Naive thymus-derived CD4-positive, alpha-beta T cell (primary cell): Measurements from ENCODE around the gene CLTCL1. TPM values are rescaled to one million over a fixed set of nuclear protein-coding genes. Genes with fewer than 3 reads are reported as not detected.
A peak's percentile ranks its signal among the peaks of the same experiment; 100 is the strongest.

Experiments
- ATAC-seq: fragments of 150-1000 bp; cut with Tn5 transposase; 2 replicates; pipeline ENCODE4 v1.10.0; 2021; ENCODE audit warnings: mild to moderate bottlenecking, moderate library complexity
- CTCF ChIA-PET: fragments of 350-600 bp; sonication (Branson Sonifier 250); formaldehyde crosslinking; loops from one replicate; lab custom pipeline; 2021; ENCODE audit warnings: antibody characterized with exemption; lab: Charles Lee
- POLR2A ChIA-PET: fragments of 350-600 bp; sonication (Branson Sonifier 250); formaldehyde crosslinking; loops from one replicate; lab custom pipeline; 2021; ENCODE audit warnings: antibody characterized with exemption, inconsistent platforms; lab: Charles Lee
- DNase-seq, 9 donors: peaks; one replicate each; pipeline versions ENCODE4 v3.0.0 to v3.0.0-alpha.2; 2020 to 2022; ENCODE audit warnings: mixed read lengths in 1 of 9
- H3K27ac ChIP-seq: one replicate; pipeline ENCODE4 v1.7.0; 2013; ENCODE audit warnings: mild to moderate bottlenecking, low read depth, low read length, moderate library complexity
- H3K27me3 ChIP-seq, 2 donors: one replicate each; pipeline ENCODE4 v1.7.0; 2013; ENCODE audit warnings: low read length in 2 of 2, mild to moderate bottlenecking in 2 of 2, moderate library complexity in 2 of 2; ENCODE audit not compliant: control insufficient read depth in 2 of 2, insufficient read depth in 2 of 2
- H3K36me3 ChIP-seq, 3 experiments: 1 replicate in 2 of 3; 2 replicates in 1 of 3; pipeline ENCODE4 v1.7.0; 2013; ENCODE audit warnings: low read length in 3 of 3, mild to moderate bottlenecking in 3 of 3, moderate library complexity in 1 of 3; ENCODE audit not compliant: insufficient read depth in 3 of 3, control insufficient read depth in 2 of 3
- H3K4me1 ChIP-seq, 2 donors: one replicate each; pipeline ENCODE4 v1.7.0; 2013; ENCODE audit warnings: low read length in 2 of 2, mild to moderate bottlenecking in 2 of 2, moderate library complexity in 1 of 2; ENCODE audit not compliant: control insufficient read depth in 2 of 2, insufficient read depth in 2 of 2
- H3K4me3 ChIP-seq: 2 replicates; pipeline ENCODE4 v1.7.0; 2013; ENCODE audit warnings: mild to moderate bottlenecking, low read length
- H3K9me3 ChIP-seq, 3 experiments: 1 replicate in 2 of 3; 2 replicates in 1 of 3; pipeline ENCODE4 v1.7.0; 2013; ENCODE audit warnings: low read length in 3 of 3; ENCODE audit not compliant: control insufficient read depth in 2 of 3
- H3K27ac Mint-ChIP-seq, 9 donors: one replicate each; pipeline ENCODE4 v1.8.0; 2020 to 2022; ENCODE audit warnings: mixed read lengths in 9 of 9, mild to moderate bottlenecking in 8 of 9, moderate library complexity in 5 of 9, inconsistent platforms in 2 of 9
- H3K27me3 Mint-ChIP-seq, 5 donors: one replicate each; pipeline ENCODE4 v1.8.0; 2021 to 2022; ENCODE audit warnings: mixed read lengths in 5 of 5, mild to moderate bottlenecking in 1 of 5
- H3K36me3 Mint-ChIP-seq, 5 donors: one replicate each; pipeline ENCODE4 v1.8.0; 2020 to 2022; ENCODE audit warnings: mixed read lengths in 5 of 5, mild to moderate bottlenecking in 3 of 5, inconsistent platforms in 1 of 5
- H3K4me1 Mint-ChIP-seq, 7 donors: one replicate each; pipeline ENCODE4 v1.8.0; 2020 to 2022; ENCODE audit warnings: mixed read lengths in 7 of 7, mild to moderate bottlenecking in 3 of 7, inconsistent platforms in 1 of 7
- H3K4me3 Mint-ChIP-seq, 10 donors: one replicate each; pipeline ENCODE4 v1.8.0; 2020 to 2022; ENCODE audit warnings: mild to moderate bottlenecking in 10 of 10, mixed read lengths in 10 of 10, moderate library complexity in 6 of 10, inconsistent platforms in 2 of 10
- H3K9me3 Mint-ChIP-seq, 11 donors: one replicate each; pipeline ENCODE4 v1.8.0; 2020 to 2022; ENCODE audit warnings: mixed read lengths in 11 of 11, mild to moderate bottlenecking in 4 of 11, inconsistent platforms in 1 of 11, moderate library complexity in 1 of 11
- intact Hi-C, 2 donors: fragments of 100-400 bp; cut with micrococcal nuclease; formaldehyde crosslinking; loops; one replicate each; pipeline ENCODE4 v1.15.1; 2023
- polyA plus RNA-seq, 2 donors: library from polyadenylated mRNA; unstranded; fragments of 300-500 nt; fragmentation: Illumina TruSeq; gene quantifications; one replicate each; pipeline ENCODE4 v1.2.3, GENCODE V29; 2021
- total RNA-seq, 6 experiments: library from RNA in 5 of 6; stranded (reverse) in 5 of 6; gene quantifications; 1 replicate in 5 of 6; 2 replicates in 1 of 6; pipeline ENCODE4 v1.2.3 and lab custom pipeline; 2021 to 2026

CLTCL1 gene
- total and polyA plus RNA-seq, 7 experiments from 2014 or later = 0.22 to 3.1 (median 1.2) TPM

DNA sequence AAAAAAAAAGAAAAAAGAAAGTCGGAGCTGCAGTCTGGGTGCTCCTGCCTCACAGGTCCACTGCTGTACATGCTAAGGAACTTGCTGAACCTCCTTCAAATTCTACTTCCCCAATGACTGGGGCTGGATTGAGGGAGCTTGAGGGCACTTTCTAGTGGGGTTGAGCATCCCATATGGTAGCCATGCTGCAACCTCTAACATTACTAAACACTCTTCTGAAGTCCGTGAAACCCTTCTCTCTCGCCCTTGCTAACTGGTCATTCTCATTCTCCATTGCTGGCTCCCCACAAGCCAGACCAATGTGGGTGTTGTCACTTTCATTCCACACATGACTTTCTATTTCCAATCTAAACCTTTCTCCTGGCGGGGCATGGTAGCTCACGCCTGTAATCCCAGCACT lies 148.3 kb downstream of the CLTCL1 start:
- peak overlapping the region in 3 of 9 donors; percentile 8 to 97 (median 59) for H3K27ac Mint-ChIP-seq
- POLR2A ChIA-PET = interaction anchor here (1.0 to 2.1 kb wide), 3 partner anchors 28 to 35 kb away, joined by 3 to 5 read pairs (median 4); no protein-coding TSS in a partner anchor

GRCh38 chr22:19142394-19142793 lies 149.1 kb downstream of the CLTCL1 start:
- intact Hi-C loops = loop anchor here in 1 of 2 donors (10.0 kb wide), 2 partner anchors 452 to 972 kb away; partner anchors contain the start of genes RANBP1 and TRMT2A
- H3K36me3 ChIP-seq = peaks cover 4 to 56% (median 5%) of the 10 kb centered on the region in 3 experiments
- DNase-seq (no peak), ATAC-seq (no peak)
- Mint-ChIP-seq H3K36me3 (peaks cover 0 to 14% (median 9%) of the 10 kb centered on the region in 5 donors), H3K9me3 (no peaks in the 10 kb centered on the region), H3K27me3 (peaks cover 2 to 18% (median 6%) of the 10 kb centered on the region in 5 donors), H3K4me1 (peaks cover 8 to 32% (median 18%) of the 10 kb centered on the region in 7 donors), H3K27ac (no peak overlapping the region), H3K4me3 (peak overlapping the region in 8 of 10 donors; percentile 17 to 99 (median 40))
- H3K9me3 ChIP-seq = no peaks in the 10 kb centered on the region
- no peak overlapping the region for H3K4me3 ChIP-seq
- H3K27me3 ChIP-seq = no peaks in the 10 kb centered on the region
- no peaks in the 10 kb centered on the region for H3K4me1 ChIP-seq
- CTCF ChIA-PET = no interaction called here
- no peak overlapping the region for H3K27ac ChIP-seq
- POLR2A ChIA-PET = interaction anchor here (1.3 kb wide), 1 partner anchor 31 kb away, joined by 4 read pairs; no protein-coding TSS in a partner anchor

More for the DNA sequence above, 148.3 kb downstream of the CLTCL1 start:
- H3K36me3 Mint-ChIP-seq = peaks cover 0 to 14% (median 9%) of the 10 kb centered on the region in 5 donors
- peak overlapping the region; percentile 93 for H3K27ac ChIP-seq
- peak overlapping the region; percentile 41 to 99 (median 98) for H3K4me3 Mint-ChIP-seq
- no peaks in the 10 kb centered on the region for H3K9me3 Mint-ChIP-seq
- H3K9me3 ChIP-seq = no peaks in the 10 kb centered on the region
- intact Hi-C loops = loop anchor here in 1 of 2 donors (10.0 kb wide), 2 partner anchors 452 to 972 kb away; partner anchors contain the start of genes RANBP1 and TRMT2A
- H3K36me3 ChIP-seq = peaks cover 4 to 48% (median 5%) of the 10 kb centered on the region in 3 experiments
- DNase-seq (no peak), ATAC-seq (no peak)
- CTCF ChIA-PET = interaction anchor here (0.7 to 1.8 kb wide), 3 partner anchors 21 to 37 kb away, joined by 4 to 9 read pairs (median 6); no protein-coding TSS in a partner anchor
- peaks cover 8 to 32% (median 18%) of the 10 kb centered on the region in 7 donors for H3K4me1 Mint-ChIP-seq
- H3K4me1 ChIP-seq = no peaks in the 10 kb centered on the region
- no peaks in the 10 kb centered on the region for H3K27me3 ChIP-seq
- no peak overlapping the region for H3K4me3 ChIP-seq
- peaks cover 7 to 26% (median 10%) of the 10 kb centered on the region in 5 donors for H3K27me3 Mint-ChIP-seq

DNA sequence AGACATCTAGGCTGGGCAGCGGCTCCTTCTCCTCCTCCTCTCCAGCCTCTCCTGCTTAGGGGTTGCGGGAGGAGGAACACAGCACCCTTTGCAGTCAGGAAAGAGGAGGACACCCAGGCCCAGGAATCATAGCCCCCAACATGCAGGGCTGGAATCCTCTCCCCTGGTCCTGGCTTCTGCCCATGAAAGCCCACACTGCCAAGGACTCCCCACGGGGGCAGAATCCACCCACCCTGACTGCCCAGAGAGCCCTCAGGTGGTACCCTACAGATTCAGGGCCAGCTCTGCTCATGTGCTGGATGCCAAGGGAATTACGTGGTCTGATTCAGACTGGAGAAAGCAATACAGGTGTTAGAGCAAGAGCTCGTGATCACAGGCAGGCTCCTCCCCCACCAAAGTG lies 151.5 kb downstream of the CLTCL1 start:
- Mint-ChIP-seq H3K4me1 (peaks cover 8 to 32% (median 22%) of the 10 kb centered on the region in 7 donors), H3K9me3 (no peaks in the 10 kb centered on the region), H3K4me3 (no peak overlapping the region), H3K36me3 (peaks cover 0 to 31% (median 18%) of the 10 kb centered on the region in 5 donors), H3K27me3 (peaks cover 0 to 3% (median 0%) of the 10 kb centered on the region in 5 donors), H3K27ac (no peak overlapping the region)
- Histone ChIP-seq H3K27me3 (no peaks in the 10 kb centered on the region), H3K4me3 (no peak overlapping the region), H3K36me3 (peaks cover 5 to 78% (median 7%) of the 10 kb centered on the region in 3 experiments), H3K9me3 (no peaks in the 10 kb centered on the region), H3K4me1 (no peaks in the 10 kb centered on the region), H3K27ac (no peak overlapping the region)
- DNase-seq (no peak), ATAC-seq (no peak)
- CTCF ChIA-PET = no interaction called here
- intact Hi-C loops = loop anchor here in 1 of 2 donors (10.0 kb wide), 2 partner anchors 455 to 975 kb away; partner anchors contain the start of genes RANBP1 and TRMT2A
- POLR2A ChIA-PET = no interaction called here

DNA sequence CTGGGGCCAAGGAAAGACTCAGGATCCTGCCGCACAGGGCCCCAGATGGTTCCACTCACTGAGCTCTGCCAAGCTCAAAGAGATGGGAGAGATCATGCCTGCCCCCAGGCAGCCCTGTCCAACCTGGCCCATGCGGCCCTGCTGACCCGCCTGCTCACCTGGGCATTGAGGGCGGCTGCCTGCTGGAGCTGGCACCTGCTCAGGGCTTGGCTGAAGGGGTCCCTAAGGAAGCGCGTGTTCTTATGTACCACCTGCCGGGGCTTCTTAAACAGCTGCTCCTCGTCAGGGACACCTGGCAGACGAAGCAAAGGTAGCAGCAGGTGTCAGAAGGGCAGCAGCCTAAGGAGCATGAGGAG lies 152.5 kb downstream of the CLTCL1 start:
- Histone ChIP-seq H3K27ac (no peak overlapping the region), H3K9me3 (no peaks in the 10 kb centered on the region), H3K27me3 (no peaks in the 10 kb centered on the region), H3K4me3 (no peak overlapping the region), H3K36me3 (peaks cover 5 to 84% (median 7%) of the 10 kb centered on the region in 3 experiments), H3K4me1 (no peaks in the 10 kb centered on the region)
- Mint-ChIP-seq H3K36me3 (peaks cover 0 to 33% (median 18%) of the 10 kb centered on the region in 5 donors), H3K27ac (no peak overlapping the region), H3K9me3 (no peaks in the 10 kb centered on the region), H3K27me3 (no peaks in the 10 kb centered on the region), H3K4me3 (no peak overlapping the region), H3K4me1 (peaks cover 3 to 23% (median 13%) of the 10 kb centered on the region in 7 donors)
- DNase-seq (no peak), ATAC-seq (no peak)
- intact Hi-C loops = no loop called here
- ChIA-PET CTCF (no interaction called here), POLR2A (interaction anchor here (0.8 kb wide), 1 partner anchor 28 kb away, joined by 3 read pairs; no protein-coding TSS in a partner anchor)

- DNase-seq (no peak), ATAC-seq (no peak)
- Histone ChIP-seq H3K27me3 (no peaks in the 10 kb centered on the region), H3K36me3 (peaks cover 5 to 89% (median 7%) of the 10 kb centered on the region in 3 experiments), H3K9me3 (no peaks in the 10 kb centered on the region), H3K4me3 (no peak overlapping the region), H3K27ac (no peak overlapping the region), H3K4me1 (no peaks in the 10 kb centered on the region)
- no peak overlapping the region for H3K27ac Mint-ChIP-seq
- POLR2A ChIA-PET = interaction anchor here (0.8 kb wide), 1 partner anchor 28 kb away, joined by 3 read pairs; no protein-coding TSS in a partner anchor
- intact Hi-C loops = no loop called here
- H3K27me3 Mint-ChIP-seq = no peaks in the 10 kb centered on the region
- no peaks in the 10 kb centered on the region for H3K9me3 Mint-ChIP-seq
- H3K4me3 Mint-ChIP-seq = no peak overlapping the region
- H3K36me3 Mint-ChIP-seq = peaks cover 0 to 33% (median 18%) of the 10 kb centered on the region in 5 donors
- peaks cover 0 to 17% (median 7%) of the 10 kb centered on the region in 7 donors for H3K4me1 Mint-ChIP-seq
- CTCF ChIA-PET = no interaction called here
Observed at GRCh38 chr22:19138217-19139000, 153.1 kb downstream of the CLTCL1 start.

DNA sequence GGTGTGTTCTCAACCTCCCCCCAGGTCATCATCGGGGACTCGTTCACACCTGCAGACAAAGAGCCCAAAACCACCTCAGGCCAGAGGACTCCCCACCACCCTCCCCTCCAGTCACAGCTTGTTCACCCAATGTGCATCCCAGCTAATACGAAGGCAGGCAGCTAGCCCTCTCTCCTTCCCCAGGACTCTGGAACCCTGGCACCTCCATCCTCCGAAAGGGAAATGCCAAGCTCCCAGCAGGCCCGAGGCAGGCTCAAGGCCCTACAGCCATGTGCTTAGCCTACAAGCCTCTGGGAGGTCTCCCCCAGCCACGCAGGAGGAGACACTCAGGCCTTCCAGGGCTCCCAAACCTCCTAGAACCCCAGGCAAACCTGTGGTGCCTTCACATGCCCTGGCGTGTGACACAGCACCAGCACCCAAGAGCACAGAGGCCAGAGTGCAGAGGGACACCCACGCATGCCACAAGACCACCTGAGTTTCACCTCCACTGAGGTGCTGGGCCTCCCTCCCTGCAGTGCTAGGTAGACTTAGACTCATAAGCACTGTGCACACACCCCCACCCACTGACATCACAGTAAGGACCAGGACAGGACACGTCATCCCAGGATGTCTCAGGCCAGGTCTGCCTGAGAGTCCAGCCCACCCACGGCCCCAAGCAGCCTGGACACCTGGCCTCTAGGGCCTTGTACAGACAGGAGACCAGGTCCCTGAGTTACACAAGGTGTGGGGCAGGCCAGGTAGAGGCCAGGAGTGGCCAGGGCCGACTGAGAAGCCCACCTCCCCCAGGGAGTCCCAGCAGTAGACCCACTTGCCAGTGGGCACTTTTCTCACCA lies 153.9 kb downstream of the CLTCL1 start:
- H3K4me1 Mint-ChIP-seq = peaks cover 0 to 14% (median 4%) of the 10 kb centered on the region in 7 donors
- DNase-seq (no peak), ATAC-seq (no peak)
- H3K36me3 Mint-ChIP-seq = peaks cover 0 to 34% (median 18%) of the 10 kb centered on the region in 5 donors
- H3K27ac ChIP-seq = no peak overlapping the region
- ChIA-PET POLR2A (interaction anchor here (0.9 kb wide), 1 partner anchor 26 kb away, joined by 3 read pairs; no protein-coding TSS in a partner anchor), CTCF (no interaction called here)
- no peaks in the 10 kb centered on the region for H3K9me3 ChIP-seq
- no peak overlapping the region for H3K4me3 Mint-ChIP-seq
- H3K4me1 ChIP-seq = no peaks in the 10 kb centered on the region
- no peaks in the 10 kb centered on the region for H3K27me3 Mint-ChIP-seq
- no peaks in the 10 kb centered on the region for H3K9me3 Mint-ChIP-seq
- no peaks in the 10 kb centered on the region for H3K27me3 ChIP-seq
- no peak overlapping the region for H3K4me3 ChIP-seq
- H3K36me3 ChIP-seq = peaks cover 5 to 96% (median 7%) of the 10 kb centered on the region in 3 experiments
- peak overlapping the region in 2 of 9 donors; percentile 67 to 76 for H3K27ac Mint-ChIP-seq
- intact Hi-C loops = no loop called here
